NB4 (cell line): Measurements from ENCODE around the gene WRAP73.

ENCODE experiments used
- DNase-seq: peaks from one replicate; pipeline ENCODE4 v3.0.0; 2010; ENCODE audit warnings: low read depth
- H3K4me3 ChIP-seq: one replicate; pipeline ENCODE4 v1.5.1; 2011; ENCODE audit warnings: mild to moderate bottlenecking, low read depth, low read length, moderate library complexity
- MYC ChIP-seq: IDR thresholded peaks from 2 replicates; pipeline ENCODE4 v1.6.1; 2011; ENCODE audit warnings: low read depth, low read length
- POLR2A ChIP-seq: IDR thresholded peaks from 2 replicates; pipeline ENCODE4 v1.6.1; 2011; ENCODE audit warnings: mild to moderate bottlenecking; ENCODE audit not compliant: insufficient read length; ENCODE audit errors: extremely low read depth
- TF ChIP-seq, protein P1 (sequence below): IDR thresholded peaks from 2 replicates; pipeline ENCODE4 v1.6.1; 2011; ENCODE audit warnings: low read depth, low read length
- TF ChIP-seq, protein P2 (sequence below): IDR thresholded peaks from one replicate; pipeline ENCODE4 v1.5.1; 2012; ENCODE audit warnings: low read depth, low read length

WRAP73 gene

DNA sequence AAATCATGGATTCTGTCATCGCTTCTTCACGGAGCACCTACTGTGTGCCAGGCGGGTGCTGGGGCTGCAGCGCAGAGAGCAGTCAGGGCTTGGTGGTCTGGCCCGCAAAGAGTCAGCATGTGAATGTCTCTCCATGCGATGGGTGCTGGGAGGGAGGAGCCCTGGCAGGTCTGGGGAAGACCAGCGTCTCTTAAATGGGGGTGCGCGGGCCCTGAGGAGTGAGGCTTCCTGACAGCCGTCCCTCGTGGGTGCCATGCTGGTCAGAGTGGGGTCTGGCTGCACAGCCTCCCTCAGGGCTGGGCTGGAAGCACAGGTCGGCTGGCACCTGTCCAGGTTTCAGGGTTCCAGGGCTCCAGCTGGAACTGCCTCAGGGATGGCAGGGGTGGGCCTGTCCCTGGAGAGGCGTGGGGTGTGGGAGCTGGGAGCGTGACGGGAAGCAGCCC is 20.9 kb upstream of the WRAP73 start:
- TF ChIP-seq, protein P1, sequence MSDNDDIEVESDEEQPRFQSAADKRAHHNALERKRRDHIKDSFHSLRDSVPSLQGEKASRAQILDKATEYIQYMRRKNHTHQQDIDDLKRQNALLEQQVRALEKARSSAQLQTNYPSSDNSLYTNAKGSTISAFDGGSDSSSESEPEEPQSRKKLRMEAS, result no peak
- TF ChIP-seq MYC, result no peak
- DNase-seq, result no peak
- H3K4me3 ChIP-seq, result no peak overlapping the region

DNA sequence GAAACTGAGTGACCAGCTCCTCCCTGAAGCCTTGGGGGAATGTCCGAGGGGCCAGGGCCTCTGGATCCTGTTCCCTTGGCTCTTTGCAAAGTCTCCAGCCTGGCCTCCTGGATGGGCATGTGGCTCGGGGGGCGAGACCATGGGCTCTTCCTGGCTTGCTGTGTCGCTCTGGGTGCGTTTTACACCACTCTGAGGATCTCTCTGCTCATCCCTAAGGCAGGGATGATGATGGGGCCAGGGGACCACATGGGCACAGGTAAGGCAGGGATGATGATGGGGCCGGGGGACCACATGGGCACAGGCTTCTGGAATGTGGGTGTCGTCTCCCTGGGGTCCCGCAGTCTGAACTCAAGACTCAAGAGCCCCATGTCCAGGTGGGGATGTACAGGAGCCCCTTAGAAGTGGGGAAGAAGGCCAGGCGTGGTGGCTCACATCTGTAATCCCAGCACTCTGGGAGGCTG is 20.1 kb upstream of the WRAP73 start:
- no peak for DNase-seq
- no peak overlapping the region for H3K4me3 ChIP-seq
- TF ChIP-seq, protein P1, result no peak
- TF ChIP-seq MYC (no peak), POLR2A (no peak)
- TF ChIP-seq, protein P2, sequence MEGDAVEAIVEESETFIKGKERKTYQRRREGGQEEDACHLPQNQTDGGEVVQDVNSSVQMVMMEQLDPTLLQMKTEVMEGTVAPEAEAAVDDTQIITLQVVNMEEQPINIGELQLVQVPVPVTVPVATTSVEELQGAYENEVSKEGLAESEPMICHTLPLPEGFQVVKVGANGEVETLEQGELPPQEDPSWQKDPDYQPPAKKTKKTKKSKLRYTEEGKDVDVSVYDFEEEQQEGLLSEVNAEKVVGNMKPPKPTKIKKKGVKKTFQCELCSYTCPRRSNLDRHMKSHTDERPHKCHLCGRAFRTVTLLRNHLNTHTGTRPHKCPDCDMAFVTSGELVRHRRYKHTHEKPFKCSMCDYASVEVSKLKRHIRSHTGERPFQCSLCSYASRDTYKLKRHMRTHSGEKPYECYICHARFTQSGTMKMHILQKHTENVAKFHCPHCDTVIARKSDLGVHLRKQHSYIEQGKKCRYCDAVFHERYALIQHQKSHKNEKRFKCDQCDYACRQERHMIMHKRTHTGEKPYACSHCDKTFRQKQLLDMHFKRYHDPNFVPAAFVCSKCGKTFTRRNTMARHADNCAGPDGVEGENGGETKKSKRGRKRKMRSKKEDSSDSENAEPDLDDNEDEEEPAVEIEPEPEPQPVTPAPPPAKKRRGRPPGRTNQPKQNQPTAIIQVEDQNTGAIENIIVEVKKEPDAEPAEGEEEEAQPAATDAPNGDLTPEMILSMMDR, result no peak

DNA sequence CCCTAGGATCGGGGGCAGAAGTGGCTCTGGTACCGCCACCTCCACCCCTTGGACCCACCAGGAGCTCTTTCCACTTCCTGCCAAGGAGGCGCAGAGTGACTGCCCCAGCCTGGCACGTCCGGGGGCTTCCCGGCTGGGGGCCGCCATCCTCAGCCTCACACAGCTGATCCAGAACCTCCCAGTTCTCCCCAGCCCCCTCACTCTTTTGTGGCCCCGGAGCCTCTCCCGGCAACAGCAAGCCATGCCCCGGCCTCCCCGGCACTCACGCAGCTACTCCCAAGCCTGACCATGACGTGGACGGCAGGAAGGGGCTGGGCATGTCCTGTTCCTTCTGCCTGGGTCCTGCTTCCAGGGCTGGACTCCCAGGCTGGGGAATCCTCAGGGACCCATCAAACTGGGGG is 19.5 kb upstream of the WRAP73 start:
- DNase-seq, result no peak
- no peak overlapping the region for H3K4me3 ChIP-seq
- TF ChIP-seq, protein P2, result no peak
- TF ChIP-seq MYC, result no peak
- TF ChIP-seq, protein P1, result no peak
- TF ChIP-seq POLR2A, result no peak

DNA sequence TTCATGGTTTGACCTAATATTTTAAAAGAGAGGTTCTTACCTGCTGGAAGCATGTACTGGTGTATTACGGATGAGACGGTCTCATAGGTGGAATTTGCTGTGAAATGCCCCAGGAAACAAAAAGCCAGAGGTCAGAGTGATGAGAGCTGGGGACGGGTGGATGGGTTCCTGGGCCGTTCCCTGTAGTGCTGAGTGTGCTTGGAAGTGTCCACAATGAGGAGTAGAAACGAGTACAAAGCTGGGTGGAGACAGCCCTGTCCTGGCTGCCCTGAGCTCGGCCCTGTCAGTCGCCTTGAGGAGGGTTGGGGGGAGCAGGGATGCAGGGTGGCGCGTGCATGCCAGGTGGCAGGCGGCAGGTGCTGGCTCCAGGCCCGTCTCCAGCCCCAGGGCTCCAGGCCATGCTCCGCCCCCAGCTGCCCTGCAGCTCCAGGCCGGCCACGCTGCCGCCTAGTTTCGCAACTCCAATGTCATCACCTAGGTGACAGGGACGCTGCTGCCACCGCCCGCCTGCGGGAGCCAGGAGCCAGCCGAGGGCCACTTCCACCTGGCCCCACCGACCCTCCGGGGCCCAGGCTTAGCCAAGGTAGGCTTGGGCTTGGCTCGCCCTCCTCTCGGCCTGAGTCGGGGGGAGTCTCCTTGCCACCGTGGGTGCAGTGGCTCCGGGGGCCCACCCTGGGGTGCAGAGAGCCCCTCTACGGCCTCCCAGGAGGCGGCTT is 18.8 kb upstream of the WRAP73 start:
- peak; percentile 95 for TF ChIP-seq MYC
- TF ChIP-seq, protein P2, result no peak
- TF ChIP-seq, protein P1, result peak; percentile 93
- peak; percentile 80 for DNase-seq
- H3K4me3 ChIP-seq, result no peak overlapping the region

DNA sequence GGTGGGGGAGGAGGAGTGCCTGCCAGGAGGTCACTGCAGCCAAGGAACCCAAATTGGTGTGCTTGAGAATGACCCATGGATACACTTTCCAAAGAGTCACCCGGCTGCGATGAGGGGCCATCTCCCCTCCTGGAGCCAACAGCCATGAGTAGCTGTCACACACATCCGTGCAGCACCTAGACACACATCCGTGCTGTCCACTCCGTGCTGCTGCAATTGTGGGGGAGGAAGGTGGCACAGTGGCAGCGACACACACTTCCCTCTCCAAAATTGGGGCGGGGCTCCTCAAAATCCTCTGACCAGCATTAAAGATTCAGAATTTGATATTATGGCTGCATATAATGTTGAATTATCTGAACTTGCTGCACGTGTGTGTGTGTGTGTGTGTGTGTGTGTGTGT is 18.2 kb upstream of the WRAP73 start:
- no peak overlapping the region for H3K4me3 ChIP-seq
- no peak for DNase-seq
- TF ChIP-seq MYC, result no peak
- TF ChIP-seq, protein P1, result no peak
- TF ChIP-seq POLR2A, result no peak
- TF ChIP-seq, protein P2, result no peak

DNA sequence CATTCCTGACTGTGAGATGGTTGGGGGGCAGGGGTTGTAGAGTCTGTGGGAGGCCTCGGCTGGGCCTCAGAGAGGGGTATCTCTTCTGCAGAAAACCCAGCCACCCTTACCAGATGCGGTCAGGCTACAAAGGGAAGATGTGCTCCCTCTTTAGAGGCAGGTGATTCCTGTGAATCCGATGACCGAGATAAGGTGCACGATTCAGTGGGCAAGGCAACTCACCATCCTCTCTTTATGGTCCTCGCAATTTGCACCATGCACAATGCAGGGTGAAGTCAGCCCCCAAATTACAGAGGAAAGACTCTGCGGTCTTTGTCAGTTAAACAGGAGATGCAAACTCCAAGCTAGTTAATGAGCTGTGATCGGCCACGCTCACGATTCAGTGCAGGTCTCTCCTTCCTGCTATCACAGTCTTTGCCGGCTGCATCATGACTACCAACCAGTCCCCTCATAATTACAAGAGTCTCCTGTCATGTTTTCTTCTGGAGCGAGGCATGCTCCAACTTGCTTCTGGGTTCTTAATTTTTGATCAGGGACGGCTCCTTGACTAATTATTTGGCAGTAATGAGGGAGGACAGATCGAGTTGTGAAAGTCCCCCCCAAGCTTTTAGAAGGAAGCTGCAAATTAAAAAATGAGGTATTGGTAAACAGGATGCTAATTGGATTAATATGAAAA is 14.9 kb upstream of the WRAP73 start:
- no peak overlapping the region for H3K4me3 ChIP-seq
- no peak for DNase-seq
- TF ChIP-seq, protein P1, result no peak
- TF ChIP-seq POLR2A, result no peak
